Embryonic facial prominence (tissue), 1 donor: ENCODE data around the gene RNU7-1.
A peak's percentile ranks its signal among the peaks of the same experiment; 100 is the strongest.

ENCODE experiments used
- DNase-seq: peaks from one replicate; pipeline ENCODE4 v3.0.0-alpha.2; 2016; ENCODE audit errors: extremely low spot score

The RNU7-1 gene

DNA sequence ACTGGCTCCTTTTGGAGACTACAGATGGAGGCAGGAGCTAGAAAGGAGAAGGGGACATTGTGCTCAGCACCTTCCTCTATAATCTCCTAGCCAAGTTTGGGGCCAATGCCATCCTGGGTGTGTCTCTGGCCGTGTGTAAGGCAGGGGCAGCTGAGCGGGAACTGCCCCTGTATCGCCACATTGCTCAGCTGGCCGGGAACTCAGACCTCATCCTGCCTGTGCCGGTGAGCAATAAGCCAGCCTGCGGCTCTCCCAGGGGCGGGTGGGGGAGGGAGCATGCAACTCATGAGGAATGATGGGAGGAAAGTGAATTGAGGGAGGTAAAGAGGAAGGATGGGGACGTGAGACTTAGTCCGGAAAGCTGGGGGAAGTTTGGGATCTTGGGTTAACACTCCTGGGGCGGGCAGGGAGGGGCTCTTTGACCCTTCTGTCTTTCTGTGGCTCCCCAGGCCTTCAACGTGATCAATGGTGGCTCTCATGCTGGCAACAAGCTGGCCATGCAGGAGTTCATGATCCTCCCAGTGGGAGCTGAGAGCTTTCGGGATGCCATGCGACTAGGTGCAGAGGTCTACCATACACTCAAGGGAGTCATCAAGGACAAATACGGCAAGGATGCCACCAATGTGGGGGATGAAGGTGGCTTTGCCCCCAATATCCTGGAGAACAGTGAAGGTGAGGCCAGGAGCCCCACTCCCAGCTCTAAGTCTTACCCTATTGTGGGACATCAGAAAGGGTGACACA, 26.0 kb upstream of the RNU7-1 start:
- DNase-seq: no peak

DNA sequence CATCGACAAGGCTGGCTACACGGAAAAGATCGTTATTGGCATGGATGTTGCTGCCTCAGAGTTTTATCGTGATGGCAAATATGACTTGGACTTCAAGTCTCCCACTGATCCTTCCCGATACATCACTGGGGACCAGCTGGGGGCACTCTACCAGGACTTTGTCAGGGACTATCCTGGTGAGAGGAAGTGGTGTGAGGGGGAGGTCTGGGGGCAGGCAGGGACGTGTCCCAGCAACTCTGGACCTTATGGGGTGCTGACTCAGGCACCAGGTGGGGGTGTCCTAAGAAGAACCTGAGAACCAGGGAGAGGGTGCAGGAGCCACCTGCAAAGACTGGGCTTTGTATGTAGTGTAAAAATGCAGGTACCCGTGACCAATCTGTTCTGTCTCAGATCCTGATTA, 24.0 kb upstream of the RNU7-1 start:
- DNase-seq: no peak

DNA sequence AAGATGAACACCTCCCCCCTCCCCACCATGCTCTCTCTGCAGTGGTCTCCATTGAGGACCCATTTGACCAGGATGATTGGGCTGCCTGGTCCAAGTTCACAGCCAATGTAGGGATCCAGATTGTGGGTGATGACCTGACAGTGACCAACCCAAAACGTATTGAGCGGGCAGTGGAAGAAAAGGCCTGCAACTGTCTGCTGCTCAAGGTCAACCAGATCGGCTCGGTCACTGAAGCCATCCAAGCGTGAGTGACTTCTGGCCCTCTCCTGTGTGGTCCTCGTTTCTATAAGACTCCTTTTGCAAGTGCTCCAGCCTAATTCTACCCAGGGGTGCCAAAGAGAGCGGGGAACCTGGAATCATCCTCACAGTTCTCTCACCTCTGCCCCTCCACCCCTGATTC, 22.1 kb upstream of the RNU7-1 start:
- no peak for DNase-seq

DNA sequence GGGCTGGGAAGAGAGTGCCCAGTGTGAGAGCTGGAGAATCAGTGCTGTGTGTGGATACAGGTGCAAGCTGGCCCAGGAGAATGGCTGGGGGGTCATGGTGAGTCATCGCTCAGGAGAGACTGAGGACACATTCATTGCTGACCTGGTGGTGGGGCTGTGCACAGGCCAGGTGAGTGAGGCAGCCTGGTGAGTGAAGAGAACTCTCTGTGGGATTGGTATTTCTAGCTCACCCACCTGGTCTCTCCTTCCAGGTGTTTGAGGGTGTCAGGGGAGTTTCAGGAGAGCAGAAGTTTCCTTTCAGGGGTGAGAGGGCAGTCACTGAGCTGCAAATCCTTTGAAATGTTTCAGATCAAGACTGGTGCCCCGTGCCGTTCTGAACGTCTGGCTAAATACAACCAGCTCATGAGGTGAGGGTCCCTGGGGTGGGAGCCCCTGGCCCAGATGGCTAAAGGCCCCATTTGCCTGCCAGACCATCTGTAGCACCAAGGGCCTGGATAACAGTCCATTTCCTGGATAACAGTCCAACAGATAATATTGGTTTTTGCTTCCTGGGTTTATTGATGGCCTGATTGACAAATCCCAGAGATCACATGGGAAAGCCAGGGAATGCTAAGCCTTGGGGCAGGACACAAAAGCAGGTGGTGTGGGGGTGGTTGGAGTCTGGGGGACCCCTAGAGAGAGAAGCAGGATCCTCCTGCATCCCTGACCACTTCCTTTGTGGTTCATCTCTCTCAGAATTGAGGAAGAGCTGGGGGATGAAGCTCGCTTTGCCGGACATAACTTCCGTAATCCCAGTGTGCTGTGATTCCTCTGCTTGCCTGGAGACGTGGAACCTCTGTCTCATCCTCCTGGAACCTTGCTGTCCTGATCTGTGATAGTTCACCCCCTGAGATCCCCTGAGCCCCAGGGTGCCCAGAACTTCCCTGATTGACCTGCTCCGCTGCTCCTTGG, 21.3 kb upstream of the RNU7-1 start:
- no peak for DNase-seq

DNA sequence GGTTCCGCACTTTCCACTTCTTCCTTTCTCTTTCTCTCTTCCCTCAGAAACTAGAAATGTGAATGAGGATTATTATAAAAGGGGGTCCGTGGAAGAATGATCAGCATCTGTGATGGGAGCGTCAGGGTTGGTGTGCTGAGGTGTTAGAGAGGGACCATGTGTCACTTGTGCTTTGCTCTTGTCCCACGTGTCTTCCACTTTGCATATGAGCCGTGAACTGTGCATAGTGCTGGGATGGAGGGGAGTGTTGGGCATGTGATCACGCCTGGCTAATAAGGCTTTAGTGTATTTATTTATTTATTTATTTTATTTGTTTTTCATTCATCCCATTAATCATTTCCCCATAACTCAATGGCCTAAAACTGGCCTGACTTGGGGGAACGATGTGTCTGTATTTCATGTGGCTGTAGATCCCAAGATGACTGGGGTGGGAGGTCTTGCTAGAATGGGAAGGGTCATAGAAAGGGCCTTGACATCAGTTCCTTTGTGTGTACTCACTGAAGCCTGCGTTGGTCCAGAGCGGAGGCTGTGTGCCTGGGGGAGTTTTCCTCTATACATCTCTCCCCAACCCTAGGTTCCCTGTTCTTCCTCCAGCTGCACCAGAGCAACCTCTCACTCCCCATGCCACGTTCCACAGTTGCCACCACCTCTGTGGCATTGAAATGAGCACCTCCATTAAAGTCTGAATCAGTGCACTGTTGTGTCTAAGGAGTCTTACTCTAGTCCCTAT, 20.4 kb upstream of the RNU7-1 start:
- no peak for DNase-seq

DNA sequence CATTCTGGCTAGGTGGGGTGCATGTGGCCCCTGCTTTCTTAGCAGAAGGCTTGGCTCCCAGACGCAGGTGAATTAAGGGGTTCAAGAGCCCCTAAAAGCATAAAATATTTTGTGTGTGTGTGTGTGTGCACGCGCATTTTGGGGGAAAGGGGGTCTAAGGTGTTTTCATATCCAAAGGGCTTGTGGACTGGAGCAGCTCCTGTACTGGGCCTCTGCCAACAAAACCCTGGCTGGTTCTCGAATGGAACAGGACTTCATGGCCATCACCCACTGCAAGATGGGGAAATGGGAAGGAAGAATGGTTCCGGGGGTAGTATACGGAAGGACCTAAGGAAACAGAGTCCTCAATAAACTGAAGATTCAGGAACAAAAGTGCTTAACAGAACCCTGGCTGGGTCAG, 19.8 kb upstream of the RNU7-1 start:
- DNase-seq: no peak

DNA sequence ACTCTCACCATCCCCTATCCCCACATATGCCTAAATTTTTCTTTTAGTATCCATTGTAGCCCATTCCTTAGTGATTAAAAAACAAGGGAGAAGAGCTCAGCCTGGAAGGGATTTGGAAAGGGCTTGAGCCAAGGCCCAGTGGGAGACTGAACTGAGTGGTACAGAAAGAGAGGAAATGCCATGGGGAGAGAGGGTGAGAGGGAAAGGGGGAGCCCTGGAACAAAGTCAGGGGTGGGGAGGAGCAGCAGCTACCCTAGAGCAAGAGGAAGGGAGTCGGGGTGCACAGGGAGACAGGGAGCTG, 18.4 kb upstream of the RNU7-1 start:
- no peak for DNase-seq

DNA sequence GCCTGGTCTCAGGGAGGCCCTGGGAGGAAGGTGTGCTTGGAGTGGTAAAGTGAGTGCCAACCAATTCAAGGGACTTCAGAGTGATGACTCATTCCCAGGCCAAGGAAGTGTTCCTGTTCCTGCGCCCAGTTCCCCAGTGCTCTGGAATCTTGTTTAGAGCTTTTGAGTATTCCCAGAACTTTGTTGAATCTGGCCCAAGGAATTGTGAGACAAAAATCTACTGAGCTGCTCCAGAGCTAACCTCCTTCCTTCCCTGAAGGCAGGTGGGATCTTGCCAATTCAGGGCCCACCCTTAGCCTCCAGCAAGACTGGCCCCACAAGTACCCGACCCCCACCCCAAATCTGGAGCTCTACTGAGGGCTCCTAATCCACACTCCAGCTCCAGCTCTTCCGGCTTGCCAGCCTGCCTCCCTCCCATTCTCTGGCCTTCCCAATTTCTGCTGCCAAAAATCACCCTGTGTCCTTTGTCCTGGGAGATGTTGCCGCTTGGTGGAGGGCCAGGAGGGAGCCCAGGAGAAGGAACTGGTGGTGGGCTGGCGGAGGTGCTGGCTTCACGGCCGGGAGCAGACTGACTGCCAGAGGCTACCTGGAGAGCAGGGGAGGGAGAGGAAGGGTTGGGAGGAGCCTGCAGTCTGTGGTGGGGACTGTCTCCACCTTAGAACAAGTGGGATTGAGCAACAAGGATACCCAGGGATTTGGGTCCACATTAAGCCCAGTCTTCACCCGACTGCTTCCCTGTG, 17.9 kb upstream of the RNU7-1 start:
- no peak for DNase-seq

DNA sequence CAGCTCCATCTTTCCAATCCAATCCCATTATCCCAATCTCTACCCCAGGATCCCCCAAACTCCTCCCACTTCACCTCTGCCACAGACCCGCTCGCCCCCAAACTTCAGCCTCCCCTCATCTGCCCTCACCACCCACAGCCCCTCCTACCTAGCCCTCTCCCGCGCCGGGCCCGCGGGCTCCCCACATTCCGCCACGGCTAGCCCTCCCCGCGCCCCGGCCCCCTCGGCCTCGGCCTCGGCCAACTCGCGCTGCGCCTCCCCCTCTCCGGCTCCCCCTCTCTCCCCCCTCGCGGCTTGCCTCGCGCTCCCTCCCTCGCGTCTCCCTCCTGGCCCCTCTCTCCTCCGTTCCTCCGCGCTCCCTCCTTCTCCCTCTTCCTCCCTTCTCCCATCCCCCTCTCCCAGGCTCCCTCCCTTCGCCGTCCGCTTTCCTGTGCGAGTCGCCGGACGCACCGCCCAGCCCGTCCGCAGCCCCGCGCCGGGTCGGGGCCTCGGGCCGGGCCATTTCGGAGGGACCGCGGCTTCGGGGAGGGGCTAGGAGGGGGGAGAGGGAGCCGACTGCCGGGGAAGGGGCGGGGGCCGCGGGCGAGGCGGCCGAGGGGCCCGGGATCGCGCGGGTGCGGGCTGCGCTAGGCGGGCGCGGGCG, 16.1 kb upstream of the RNU7-1 start, which contains the start of gene ATN1:
Gene ATN1, plus strand, starts transcription at position 581 of the 643 bp plus-strand sequence. CDS start 6,043 bp downstream, outside the sequence.
- peak; percentile 94 for DNase-seq

DNA sequence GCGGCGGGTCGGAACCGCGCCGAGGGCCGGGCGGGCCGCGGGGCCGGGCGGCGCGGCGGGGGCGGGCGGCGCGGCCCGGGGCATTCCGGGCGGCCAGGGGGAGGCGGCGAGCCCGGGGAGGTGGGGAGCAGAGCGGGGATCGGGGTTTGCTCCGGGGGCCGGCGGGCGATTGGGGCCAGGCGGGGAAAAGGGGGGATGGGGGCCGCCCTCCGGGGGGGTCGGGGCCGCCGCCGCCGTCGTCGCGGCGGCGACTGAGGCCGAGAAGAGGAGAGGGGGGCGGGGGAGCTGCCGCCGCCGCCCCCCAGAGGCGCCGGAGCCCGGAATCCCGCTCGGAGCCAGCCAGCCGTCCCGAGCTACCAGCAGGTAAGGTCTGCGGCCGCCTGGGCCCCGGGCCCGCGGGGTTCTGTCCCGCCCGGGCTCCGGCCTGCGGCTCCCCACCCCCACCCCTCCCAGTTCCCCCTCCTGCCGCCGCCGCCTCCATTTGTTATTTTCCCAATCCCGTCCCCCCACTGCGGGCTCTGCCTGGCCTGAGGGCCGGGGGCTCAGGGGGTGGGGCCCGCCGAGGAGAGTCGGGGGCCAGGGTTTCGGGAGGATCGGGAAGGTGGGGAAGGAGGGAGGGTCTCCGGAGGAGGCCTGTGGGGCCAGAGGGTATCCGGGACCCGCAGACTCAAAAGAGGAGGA, 15.5 kb upstream of the RNU7-1 start:
- DNase-seq: no peak

DNA sequence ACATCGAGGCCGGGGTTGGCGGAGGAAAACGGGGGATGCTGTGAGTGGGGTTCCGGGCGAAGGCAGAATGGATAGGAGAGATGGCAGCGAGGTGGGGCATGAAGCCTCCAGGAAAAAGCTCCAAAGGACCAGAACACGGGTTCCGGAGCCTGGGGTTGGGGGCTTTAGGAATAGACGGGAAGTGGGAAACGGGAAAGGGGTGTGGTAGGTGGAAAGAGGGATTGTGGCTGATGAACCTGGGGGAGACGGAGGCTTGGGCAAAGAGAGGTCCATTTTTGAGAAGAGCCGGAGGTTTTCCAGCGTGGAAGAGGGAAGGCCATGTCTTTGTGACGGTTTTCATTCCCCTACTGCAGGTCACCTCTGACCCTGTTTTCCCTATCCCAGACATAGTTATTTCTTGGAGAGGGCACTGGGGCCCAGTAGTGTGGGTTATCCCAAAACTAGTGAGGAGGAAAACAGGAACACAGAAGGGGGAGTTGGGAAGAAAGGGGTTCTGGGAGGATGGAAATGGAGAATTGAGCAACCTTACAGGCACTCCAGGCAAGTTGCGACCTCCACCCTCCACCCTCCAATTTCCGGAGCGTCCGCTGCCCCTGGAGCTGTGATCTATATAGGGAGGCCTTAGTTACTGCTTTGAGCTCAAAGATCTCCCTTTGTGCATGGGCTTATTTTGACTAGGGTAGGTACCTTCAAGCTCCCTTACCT, 14.8 kb upstream of the RNU7-1 start:
- DNase-seq: no peak

DNA sequence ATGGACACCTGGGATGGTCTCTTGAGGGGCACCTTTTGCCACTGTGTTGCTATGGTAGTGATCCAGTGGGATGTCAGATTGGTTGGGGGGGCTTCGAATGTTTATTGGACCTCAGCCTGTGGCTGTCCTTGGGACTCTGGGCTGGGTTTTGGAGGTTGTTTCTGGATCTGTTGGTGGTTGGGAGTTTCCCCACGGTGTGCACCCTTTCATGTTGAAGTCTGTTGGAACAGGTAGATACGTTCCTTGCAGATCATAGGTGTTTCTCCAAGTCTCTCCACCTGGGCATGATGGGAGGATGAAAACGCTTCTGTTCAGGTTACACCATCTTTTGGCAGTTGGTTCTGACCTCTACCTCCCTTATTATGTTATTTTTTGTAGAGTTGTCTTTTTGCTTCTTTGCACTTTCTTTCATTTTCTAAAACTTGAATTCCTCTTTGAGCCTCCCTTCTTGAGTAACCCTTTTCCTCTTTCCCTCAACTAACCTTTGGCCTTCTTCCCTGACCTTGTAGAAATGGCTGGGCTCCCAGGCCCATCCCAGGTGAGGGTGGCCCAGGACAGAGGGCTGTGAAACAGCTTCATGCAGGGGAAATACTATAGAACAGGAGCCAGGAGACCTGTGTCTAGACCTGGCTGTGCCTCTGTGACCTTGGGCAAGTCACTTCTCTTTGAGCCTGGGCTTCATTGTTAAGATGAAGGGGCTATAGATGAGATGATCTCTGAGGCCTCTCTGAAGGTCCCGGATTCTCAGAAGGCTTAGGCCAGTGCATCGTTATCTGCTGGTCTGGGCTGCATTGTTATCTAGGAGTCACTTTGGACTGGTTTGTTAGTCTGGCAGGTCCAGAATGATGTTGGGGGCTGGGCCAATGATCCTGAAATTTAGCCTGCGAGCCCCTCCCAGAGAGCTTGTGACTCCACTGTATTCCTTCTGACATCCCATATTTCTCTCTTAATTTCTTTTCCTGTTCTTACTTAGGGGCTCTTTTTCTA, 13.9 kb upstream of the RNU7-1 start:
- DNase-seq: no peak

DNA sequence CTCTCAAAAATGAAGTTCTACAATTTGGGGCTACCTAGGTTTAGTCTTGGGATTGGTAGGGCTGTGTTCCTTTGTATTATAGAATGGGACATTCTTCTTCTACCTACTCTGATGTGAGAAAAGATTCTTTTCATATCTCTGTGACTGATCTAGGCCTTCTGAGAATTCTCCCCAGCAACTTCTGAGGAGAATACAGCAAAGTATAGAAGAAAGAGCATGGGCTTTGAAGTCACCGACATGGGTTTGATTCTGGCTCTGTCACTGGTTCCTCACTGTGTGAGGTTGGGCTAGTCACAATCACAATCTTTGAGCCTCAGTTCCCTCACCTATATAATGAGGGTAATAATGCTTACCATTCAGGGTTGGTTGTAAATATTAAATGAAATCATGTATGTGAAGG, 10.8 kb upstream of the RNU7-1 start:
- DNase-seq: no peak

DNA sequence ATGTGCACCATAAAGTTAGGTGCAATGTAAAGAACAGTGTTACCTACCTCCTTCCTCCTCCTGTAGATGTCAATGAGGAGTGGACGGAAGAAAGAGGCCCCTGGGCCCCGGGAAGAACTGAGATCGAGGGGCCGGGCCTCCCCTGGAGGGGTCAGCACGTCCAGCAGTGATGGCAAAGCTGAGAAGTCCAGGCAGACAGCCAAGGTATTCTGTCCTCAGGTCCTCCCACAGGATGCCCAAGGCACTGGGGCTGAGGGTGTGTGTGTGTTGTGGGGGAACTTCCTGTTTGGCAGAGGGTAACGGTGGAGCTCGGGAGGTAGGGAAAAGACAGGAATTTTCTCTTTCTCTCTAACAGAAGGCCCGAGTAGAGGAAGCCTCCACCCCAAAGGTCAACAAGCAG, 9.5 kb upstream of the RNU7-1 start:
- DNase-seq: no peak

DNA sequence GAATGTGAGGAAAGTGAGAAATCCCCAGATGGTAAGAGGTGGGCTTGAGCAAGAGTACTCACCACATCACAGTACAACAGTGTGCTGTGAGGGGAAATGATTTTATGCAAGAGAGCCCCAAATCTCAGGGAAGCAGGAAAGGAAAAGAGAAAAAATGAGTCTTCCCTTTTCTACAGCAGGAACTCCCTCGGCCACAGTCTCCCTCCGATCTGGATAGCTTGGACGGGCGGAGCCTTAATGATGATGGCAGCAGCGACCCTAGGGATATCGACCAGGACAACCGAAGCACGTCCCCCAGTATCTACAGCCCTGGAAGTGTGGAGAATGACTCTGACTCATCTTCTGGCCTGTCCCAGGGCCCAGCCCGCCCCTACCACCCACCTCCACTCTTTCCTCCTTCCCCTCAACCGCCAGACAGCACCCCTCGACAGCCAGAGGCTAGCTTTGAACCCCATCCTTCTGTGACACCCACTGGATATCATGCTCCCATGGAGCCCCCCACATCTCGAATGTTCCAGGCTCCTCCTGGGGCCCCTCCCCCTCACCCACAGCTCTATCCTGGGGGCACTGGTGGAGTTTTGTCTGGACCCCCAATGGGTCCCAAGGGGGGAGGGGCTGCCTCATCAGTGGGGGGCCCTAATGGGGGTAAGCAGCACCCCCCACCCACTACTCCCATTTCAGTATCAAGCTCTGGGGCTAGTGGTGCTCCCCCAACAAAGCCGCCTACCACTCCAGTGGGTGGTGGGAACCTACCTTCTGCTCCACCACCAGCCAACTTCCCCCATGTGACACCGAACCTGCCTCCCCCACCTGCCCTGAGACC, 8.0 kb upstream of the RNU7-1 start:
- DNase-seq: no peak

DNA sequence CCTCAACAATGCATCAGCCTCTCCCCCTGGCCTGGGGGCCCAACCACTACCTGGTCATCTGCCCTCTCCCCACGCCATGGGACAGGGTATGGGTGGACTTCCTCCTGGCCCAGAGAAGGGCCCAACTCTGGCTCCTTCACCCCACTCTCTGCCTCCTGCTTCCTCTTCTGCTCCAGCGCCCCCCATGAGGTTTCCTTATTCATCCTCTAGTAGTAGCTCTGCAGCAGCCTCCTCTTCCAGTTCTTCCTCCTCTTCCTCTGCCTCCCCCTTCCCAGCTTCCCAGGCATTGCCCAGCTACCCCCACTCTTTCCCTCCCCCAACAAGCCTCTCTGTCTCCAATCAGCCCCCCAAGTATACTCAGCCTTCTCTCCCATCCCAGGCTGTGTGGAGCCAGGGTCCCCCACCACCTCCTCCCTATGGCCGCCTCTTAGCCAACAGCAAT, 7.4 kb upstream of the RNU7-1 start:
- no peak for DNase-seq

DNA sequence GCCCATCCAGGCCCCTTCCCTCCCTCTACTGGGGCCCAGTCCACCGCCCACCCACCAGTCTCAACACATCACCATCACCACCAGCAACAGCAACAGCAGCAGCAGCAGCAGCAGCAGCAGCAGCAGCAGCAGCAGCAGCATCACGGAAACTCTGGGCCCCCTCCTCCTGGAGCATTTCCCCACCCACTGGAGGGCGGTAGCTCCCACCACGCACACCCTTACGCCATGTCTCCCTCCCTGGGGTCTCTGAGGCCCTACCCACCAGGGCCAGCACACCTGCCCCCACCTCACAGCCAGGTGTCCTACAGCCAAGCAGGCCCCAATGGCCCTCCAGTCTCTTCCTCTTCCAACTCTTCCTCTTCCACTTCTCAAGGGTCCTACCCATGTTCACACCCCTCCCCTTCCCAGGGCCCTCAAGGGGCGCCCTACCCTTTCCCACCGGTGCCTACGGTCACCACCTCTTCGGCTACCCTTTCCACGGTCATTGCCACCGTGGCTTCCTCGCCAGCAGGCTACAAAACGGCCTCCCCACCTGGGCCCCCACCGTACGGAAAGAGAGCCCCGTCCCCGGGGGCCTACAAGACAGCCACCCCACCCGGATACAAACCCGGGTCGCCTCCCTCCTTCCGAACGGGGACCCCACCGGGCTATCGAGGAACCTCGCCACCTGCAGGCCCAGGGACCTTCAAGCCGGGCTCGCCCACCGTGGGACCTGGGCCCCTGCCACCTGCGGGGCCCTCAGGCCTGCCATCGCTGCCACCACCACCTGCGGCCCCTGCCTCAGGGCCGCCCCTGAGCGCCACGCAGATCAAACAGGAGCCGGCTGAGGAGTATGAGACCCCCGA, 6.8 kb upstream of the RNU7-1 start:
- no peak for DNase-seq
